H1 (cell line): ENCODE data around the gene USP49. TPM values are rescaled to one million over a fixed set of nuclear protein-coding genes. Genes with fewer than 3 reads are reported as not detected.

Source experiments
- CTCF ChIA-PET: fragments of 300-600 bp; sonication (Branson Sonifier 250); formaldehyde crosslinking; loops from one replicate; lab custom pipeline; 2021; ENCODE audit not compliant: partially characterized antibody; lab: Charles Lee
- POLR2A ChIA-PET: fragments of 300-600 bp; sonication (Branson Sonifier 250); formaldehyde crosslinking; loops from one replicate; lab custom pipeline; 2021; ENCODE audit warnings: inconsistent platforms; ENCODE audit not compliant: partially characterized antibody; lab: Charles Lee
- DNase-seq, 2 experiments: peaks; one replicate each; pipeline versions ENCODE4 v3.0.0 to v3.0.0-alpha.2; 2010 to 2022; ENCODE audit warnings: low spot score in 2 of 2, low read depth in 1 of 2, mixed read lengths in 1 of 2
- FAIRE-seq: peaks from 2 replicates; lab custom pipeline; 2011; peaks lifted over from hg19 to GRCh38; lab: Jason Lieb, UNC
- H2AFZ ChIP-seq: 2 replicates; pipeline ENCODE4 v1.8.1; 2012; ENCODE audit warnings: low read length, inconsistent platforms
- H2AK5ac ChIP-seq: 2 replicates; pipeline ENCODE4 v1.6.1; 2013; ENCODE audit warnings: low read depth, low read length
- H2BK120ac ChIP-seq: replicated peaks from 2 replicates; pipeline ENCODE3; 2013; ENCODE audit warnings: low read depth, low read length, inconsistent platforms
- H2BK12ac ChIP-seq: 2 replicates; pipeline ENCODE4 v1.6.1; 2013; ENCODE audit warnings: low read depth, low read length
- H2BK15ac ChIP-seq: 2 replicates; pipeline ENCODE4 v1.6.1; 2013; ENCODE audit warnings: low read length
- H2BK20ac ChIP-seq: 2 replicates; pipeline ENCODE4 v1.6.1; 2013; ENCODE audit warnings: low read length
- H2BK5ac ChIP-seq: 2 replicates; pipeline ENCODE4 v1.6.1; 2013; ENCODE audit warnings: low read depth, low read length
- H3K14ac ChIP-seq: 2 replicates; pipeline ENCODE4 v1.6.1; 2013; ENCODE audit warnings: inconsistent platforms; ENCODE audit not compliant: insufficient read length
- H3K18ac ChIP-seq: 2 replicates; pipeline ENCODE4 v1.6.1; 2013; ENCODE audit warnings: low read length; ENCODE audit errors: extremely low read depth
- H3K23ac ChIP-seq: 2 replicates; pipeline ENCODE4 v1.6.1; 2013; ENCODE audit warnings: inconsistent platforms; ENCODE audit not compliant: insufficient read length
- H3K23me2 ChIP-seq: 2 replicates; pipeline ENCODE4 v1.6.1; 2013; ENCODE audit warnings: low read depth, low read length
- H3K27ac ChIP-seq: 2 replicates; pipeline ENCODE4 v1.6.1; 2011; ENCODE audit warnings: low read depth, low read length, inconsistent platforms
- H3K27me3 ChIP-seq, 4 experiments: replicated peaks in 1 of 4; 1 replicate in 1 of 4; 2 replicates in 3 of 4; pipeline versions ENCODE4 v1.6.1 to v1.8.1; 2011 to 2013; ENCODE audit warnings: low read length in 3 of 4, mild to moderate bottlenecking in 3 of 4, inconsistent platforms in 2 of 4, mixed read lengths in 2 of 4, moderate library complexity in 1 of 4; ENCODE audit not compliant: control insufficient read depth in 3 of 4, insufficient read depth in 3 of 4; ENCODE audit errors: extremely low read depth in 1 of 4
- H3K36me3 ChIP-seq, 4 experiments: 2 replicates each; pipeline versions ENCODE4 v1.6.1 to v1.8.1; 2011 to 2013; ENCODE audit warnings: mild to moderate bottlenecking in 4 of 4, low read length in 3 of 4, moderate library complexity in 2 of 4, control low read depth in 1 of 4, inconsistent platforms in 1 of 4; ENCODE audit not compliant: insufficient read depth in 4 of 4, control insufficient read depth in 2 of 4
- H3K4ac ChIP-seq: replicated peaks from 2 replicates; pipeline ENCODE3; 2013; ENCODE audit warnings: low read length, low read depth, mixed read lengths, inconsistent platforms; ENCODE audit not compliant: insufficient read length
- H3K4me1 ChIP-seq, 4 experiments: replicated peaks in 1 of 4; 1 replicate in 1 of 4; 2 replicates in 3 of 4; pipeline versions ENCODE4 v1.6.1 to v1.8.1; 2011 to 2013; ENCODE audit warnings: low read length in 3 of 4, inconsistent platforms in 2 of 4, mixed read lengths in 1 of 4; ENCODE audit not compliant: insufficient read depth in 4 of 4, control insufficient read depth in 3 of 4
- H3K4me2 ChIP-seq, 2 experiments: 2 replicates each; pipeline versions ENCODE4 v1.6.1 to v1.8.1; 2011 to 2013; ENCODE audit warnings: low read depth in 2 of 2, low read length in 2 of 2, control low read depth in 1 of 2, inconsistent platforms in 1 of 2, mild to moderate bottlenecking in 1 of 2; ENCODE audit not compliant: insufficient read depth in 1 of 2
- H3K4me3 ChIP-seq, 4 experiments: fragments of 200-600, 300-600 bp in 1 of 4; sonication (generic), shearing (Covaris generic), sonication (Bioruptor Twin) in 1 of 4; 2 replicates each; pipeline versions ENCODE4 v1.5.1 to v1.8.1; 2011 to 2016; ENCODE audit warnings: low read length in 4 of 4, low read depth in 3 of 4, control low read depth in 2 of 4, inconsistent platforms in 2 of 4, mild to moderate bottlenecking in 2 of 4, mixed read lengths in 1 of 4, moderate library complexity in 1 of 4; ENCODE audit not compliant: insufficient read depth in 2 of 4; ENCODE audit errors: extremely low read depth in 1 of 4
- H3K56ac ChIP-seq: replicated peaks from 2 replicates; pipeline ENCODE3; 2013; ENCODE audit warnings: low read depth, mild to moderate bottlenecking, mixed read lengths, low read length, inconsistent platforms; ENCODE audit not compliant: insufficient read length
- H3K79me1 ChIP-seq: 2 replicates; pipeline ENCODE4 v1.6.1; 2013; ENCODE audit warnings: low read depth, low read length, control low read depth
- H3K79me2 ChIP-seq, 2 experiments: 2 replicates each; pipeline versions ENCODE4 v1.6.1 to v1.8.1; 2012 to 2013; ENCODE audit warnings: low read length in 2 of 2, mild to moderate bottlenecking in 2 of 2, inconsistent platforms in 1 of 2; ENCODE audit not compliant: insufficient read depth in 2 of 2, control insufficient read depth in 1 of 2
- H3K9ac ChIP-seq, 4 experiments: replicated peaks in 1 of 4; 1 replicate in 1 of 4; 2 replicates in 3 of 4; pipeline versions ENCODE4 v1.6.1 to v1.8.1; 2011 to 2013; ENCODE audit warnings: low read depth in 3 of 4, low read length in 3 of 4, control low read depth in 2 of 4, mild to moderate bottlenecking in 2 of 4, moderate library complexity in 2 of 4, inconsistent platforms in 1 of 4; ENCODE audit errors: extremely low read depth in 1 of 4
- H3K9me3 ChIP-seq, 2 experiments: 2 replicates each; pipeline versions ENCODE4 v1.6.1 to v1.8.1; 2012 to 2013; ENCODE audit warnings: mild to moderate bottlenecking in 2 of 2, moderate library complexity in 2 of 2, control low read depth in 1 of 2, inconsistent platforms in 1 of 2, low read depth in 1 of 2, low read length in 1 of 2, mixed read lengths in 1 of 2; ENCODE audit not compliant: insufficient read depth in 2 of 2
- H4K20me1 ChIP-seq, 2 experiments: replicated peaks in 1 of 2; 2 replicates each; pipeline versions ENCODE3 to v1.8.1; 2011 to 2013; ENCODE audit warnings: inconsistent platforms in 2 of 2, low read length in 2 of 2, mild to moderate bottlenecking in 1 of 2; ENCODE audit not compliant: insufficient read depth in 2 of 2, control insufficient read depth in 1 of 2
- H4K5ac ChIP-seq: 2 replicates; pipeline ENCODE4 v1.6.1; 2013; ENCODE audit warnings: low read length, low read depth, mixed read lengths, inconsistent platforms; ENCODE audit not compliant: insufficient read length
- H4K8ac ChIP-seq: 2 replicates; pipeline ENCODE4 v1.8.0; 2013; ENCODE audit warnings: mild to moderate bottlenecking, moderate library complexity, low read length, inconsistent platforms; ENCODE audit not compliant: insufficient read depth; ENCODE audit errors: extremely low read depth
- H4K91ac ChIP-seq: replicated peaks from 2 replicates; pipeline ENCODE3; 2013; ENCODE audit warnings: low read length, mixed read lengths, inconsistent platforms; ENCODE audit not compliant: insufficient read length
- EP300 ChIP-seq, 2 experiments: IDR thresholded peaks; 1 replicate in 1 of 2; 2 replicates in 1 of 2; pipeline ENCODE4 v1.6.1; 2011 to 2012; ENCODE audit warnings: low read depth in 2 of 2, low read length in 2 of 2, mild to moderate bottlenecking in 2 of 2, borderline replicate concordance in 1 of 2, inconsistent platforms in 1 of 2, moderate library complexity in 1 of 2
- KDM4A ChIP-seq: IDR thresholded peaks from one replicate; pipeline ENCODE4 v1.7.1; 2012; ENCODE audit warnings: low read depth, mild to moderate bottlenecking, moderate library complexity, low read length, inconsistent platforms; ENCODE audit not compliant: severe bottlenecking
- PHF8 ChIP-seq: fragments of 200-600 bp; sonication (generic); conservative IDR thresholded peaks from 2 replicates; pipeline ENCODE4 v1.7.1; 2012; ENCODE audit warnings: low read depth, mild to moderate bottlenecking, inconsistent platforms, low read length, moderate library complexity
- POU5F1 ChIP-seq: IDR thresholded peaks from 2 replicates; pipeline ENCODE4 v1.6.1; 2011; ENCODE audit warnings: low read depth, mild to moderate bottlenecking, low read length, moderate library complexity
- SP2 ChIP-seq: IDR thresholded peaks from 2 replicates; pipeline ENCODE4 v1.6.1; 2012; ENCODE audit warnings: mild to moderate bottlenecking, low read length, inconsistent platforms
- TBP ChIP-seq: IDR thresholded peaks from 2 replicates; pipeline ENCODE4 v1.6.1; 2011; ENCODE audit warnings: low read depth, low read length, improper control_type of control experiment
- WGBS, 2 experiments: shearing (Covaris generic) in 1 of 2; methylation state at CpG; one replicate each; pipeline versions ENCODE4 v1.1.6 to v1.1.7; 2013 to 2015; ENCODE audit warnings: low lambda C conversion rate in 2 of 2, mixed read lengths in 2 of 2, inconsistent platforms in 1 of 2, low coverage in 1 of 2, missing lambda C conversion rate in 1 of 2; ENCODE audit not compliant: insufficient replicate concordance in 2 of 2, insufficient coverage in 1 of 2, insufficient read length in 1 of 2; ENCODE audit errors: extremely low coverage in 1 of 2, missing lambda C conversion rate in 1 of 2; 5-methylcytosine and 5-hydroxymethylcytosine counted together
- polyA plus RNA-seq, 7 experiments: library from polyadenylated mRNA; depleted of rRNA in 3 of 7; stranded (reverse) in 5 of 7; unstranded in 2 of 7; fragments of >200 nt in 5 of 7; fragments of 200-250 nt in 2 of 7; gene quantifications; 1 replicate in 5 of 7; 2 replicates in 1 of 7; 4 replicates in 1 of 7; pipeline versions ENCODE4 v1.2.1 to v1.2.3, GENCODE V29; 2011 to 2013; ENCODE audit warnings: missing spikeins in 2 of 7, mixed read lengths in 2 of 7
- total RNA-seq: library from RNA; stranded (reverse); fragmentation: NEBNext Ultra II Directional; extraction: Animal tissue kit (Norgen Biotek cat#: 25700); gene quantifications from 2 replicates; pipeline ENCODE4 v1.2.1, GENCODE V29; 2021

The USP49 gene
- total and polyA plus RNA-seq, 2 of the 8 experiments (the other 6 are each of a cell fraction or from before 2014, with no cell fraction given), result 6.9 to 24.4 TPM

GRCh38 chr6:41836022-41836659 is 59.0 kb downstream of the USP49 start:
- Histone ChIP-seq H3K4me2 (no peak overlapping the region), H3K36me3 (no peaks in the 10 kb centered on the region), H3K4ac (no peak overlapping the region), H4K5ac (no peak overlapping the region), H3K23me2 (no peaks in the 10 kb centered on the region), H3K4me3 (no peak overlapping the region), H3K4me1 (no peaks in the 10 kb centered on the region), H3K9ac (no peak overlapping the region), H3K27me3 (no peaks in the 10 kb centered on the region), H2BK20ac (no peak overlapping the region), H2AK5ac (no peak overlapping the region), H3K79me2 (no peaks in the 10 kb centered on the region; a peak in 1 of 4 replicates), H2BK5ac (no peak overlapping the region), H2BK15ac (no peak overlapping the region), H3K56ac (no peak overlapping the region), H3K23ac (no peak overlapping the region), H4K8ac (no peak overlapping the region), H3K79me1 (no peaks in the 10 kb centered on the region), H3K18ac (no peak overlapping the region), H4K20me1 (peaks cover 0 to 1% of the 10 kb centered on the region in 2 experiments), H3K27ac (no peak overlapping the region), H4K91ac (no peak overlapping the region), H2BK120ac (no peak overlapping the region), H3K14ac (no peak overlapping the region), H3K9me3 (no peaks in the 10 kb centered on the region), H2BK12ac (no peak overlapping the region), H2AFZ (no peak overlapping the region)
- POLR2A ChIA-PET, result no interaction called here
- 91% methylated on average over 5 of the region's 5 CpGs; no CpG with 5 or more reads in 1 of the 2 experiments for WGBS, 2 experiments
- CTCF ChIA-PET, result interaction anchor here (1.1 to 3.1 kb wide), 4 partner anchors 11 to 85 kb away, joined by 3 to 19 read pairs (median 4); partner anchors contain the start of gene MED20
- DNase-seq, result no peak
- FAIRE-seq, result no peak
- TF ChIP-seq EP300 (IDR thresholded peaks at IDR 0.05; ENCODE audit: borderline replicate concordance in 1 of 2, low read depth in 2 of 2, low read length in 2 of 2) (no peak), PHF8 (no peak), SP2 (no peak), KDM4A (no peak), POU5F1 (no peak), TBP (no peak)
